Measurements from ENCODE around the gene ABHD8.

ABHD8 gene

GRCh38 chr19:17303167-17303939, at the start of gene ABHD8:
TSS of gene ABHD8 (minus strand) at chr19:17303425. CDS start at chr19:17301616, 1,809 bp downstream.
- peak; percentile 95 for DNase-seq

GRCh38 chr19:17352608-17353280, 49.5 kb upstream of the ABHD8 start:
- DNase-seq: no peak

GRCh38 chr19:17351815-17352435, 48.7 kb upstream of the ABHD8 start:
- DNase-seq: no peak

GRCh38 chr19:17348700-17349099, 45.5 kb upstream of the ABHD8 start:
- no peak for DNase-seq

- DNase-seq: no peak
Observed at GRCh38 chr19:17347877-17348276, 44.7 kb upstream of the ABHD8 start.

GRCh38 chr19:17347361-17347760, 44.1 kb upstream of the ABHD8 start:
- DNase-seq: no peak

GRCh38 chr19:17346109-17346671, 43.0 kb upstream of the ABHD8 start:
- DNase-seq: peak; percentile 96

- DNase-seq: no peak
Observed at GRCh38 chr19:17341845-17342244, 38.6 kb upstream of the ABHD8 start.

- DNase-seq: no peak
Observed at GRCh38 chr19:17341386-17341785, 38.2 kb upstream of the ABHD8 start.

- no peak for DNase-seq
Observed at GRCh38 chr19:17340871-17341357, 37.7 kb upstream of the ABHD8 start.

GRCh38 chr19:17340302-17340870, 37.2 kb upstream of the ABHD8 start:
- peak; percentile 52 for DNase-seq

- DNase-seq: peak; percentile 83
Observed at GRCh38 chr19:17339088-17339741, 36.0 kb upstream of the ABHD8 start.

- DNase-seq: peak; percentile 54
Observed at GRCh38 chr19:17338433-17339078, 35.3 kb upstream of the ABHD8 start.

- peak; percentile 76 for DNase-seq
Observed at GRCh38 chr19:17337675-17338432, 34.6 kb upstream of the ABHD8 start.

GRCh38 chr19:17336872-17337674, 33.8 kb upstream of the ABHD8 start, which contains the start of gene GTPBP3:
TSS of gene GTPBP3 (plus strand) at chr19:17337553. CDS start at chr19:17337612, 59 bp downstream.
- DNase-seq: peak; percentile 95

GRCh38 chr19:17335575-17335974, 32.4 kb upstream of the ABHD8 start:
- DNase-seq: no peak

GRCh38 chr19:17334414-17335409, 31.5 kb upstream of the ABHD8 start, which contains the start of gene ANO8:
TSS of gene ANO8 (minus strand) at chr19:17334855. CDS start at chr19:17334670, 185 bp downstream.
- DNase-seq: peak; percentile 96

- DNase-seq: peak; percentile 83
Observed at GRCh38 chr19:17333611-17334413, 30.6 kb upstream of the ABHD8 start.

Data from activated CD8-positive, alpha-beta memory T cell treated with anti-CD3 and anti-CD28 coated beads, Interleukin-2, amount 50 U/mL, for 48 hours (primary cell).